H1 (cell line): ENCODE data around the gene CEND1. TPM values are rescaled to one million over a fixed set of nuclear protein-coding genes. Genes with fewer than 3 reads are reported as not detected.

Experiments
- CTCF ChIA-PET: fragments of 300-600 bp; sonication (Branson Sonifier 250); formaldehyde crosslinking; loops from one replicate; lab custom pipeline; 2021; ENCODE audit not compliant: partially characterized antibody; lab: Charles Lee
- POLR2A ChIA-PET: fragments of 300-600 bp; sonication (Branson Sonifier 250); formaldehyde crosslinking; loops from one replicate; lab custom pipeline; 2021; ENCODE audit warnings: inconsistent platforms; ENCODE audit not compliant: partially characterized antibody; lab: Charles Lee
- DNase-seq, 2 experiments: peaks; one replicate each; pipeline versions ENCODE4 v3.0.0 to v3.0.0-alpha.2; 2010 to 2022; ENCODE audit warnings: low spot score in 2 of 2, low read depth in 1 of 2, mixed read lengths in 1 of 2
- FAIRE-seq: peaks from 2 replicates; lab custom pipeline; 2011; peaks lifted over from hg19 to GRCh38; lab: Jason Lieb, UNC
- H2AFZ ChIP-seq: 2 replicates; pipeline ENCODE4 v1.8.1; 2012; ENCODE audit warnings: low read length, inconsistent platforms
- H2AK5ac ChIP-seq: 2 replicates; pipeline ENCODE4 v1.6.1; 2013; ENCODE audit warnings: low read depth, low read length
- H2BK120ac ChIP-seq: replicated peaks from 2 replicates; pipeline ENCODE3; 2013; ENCODE audit warnings: low read depth, low read length, inconsistent platforms
- H2BK12ac ChIP-seq: 2 replicates; pipeline ENCODE4 v1.6.1; 2013; ENCODE audit warnings: low read depth, low read length
- H2BK15ac ChIP-seq: 2 replicates; pipeline ENCODE4 v1.6.1; 2013; ENCODE audit warnings: low read length
- H2BK20ac ChIP-seq: 2 replicates; pipeline ENCODE4 v1.6.1; 2013; ENCODE audit warnings: low read length
- H2BK5ac ChIP-seq: 2 replicates; pipeline ENCODE4 v1.6.1; 2013; ENCODE audit warnings: low read depth, low read length
- H3K14ac ChIP-seq: 2 replicates; pipeline ENCODE4 v1.6.1; 2013; ENCODE audit warnings: inconsistent platforms; ENCODE audit not compliant: insufficient read length
- H3K18ac ChIP-seq: 2 replicates; pipeline ENCODE4 v1.6.1; 2013; ENCODE audit warnings: low read length; ENCODE audit errors: extremely low read depth
- H3K23ac ChIP-seq: 2 replicates; pipeline ENCODE4 v1.6.1; 2013; ENCODE audit warnings: inconsistent platforms; ENCODE audit not compliant: insufficient read length
- H3K23me2 ChIP-seq: 2 replicates; pipeline ENCODE4 v1.6.1; 2013; ENCODE audit warnings: low read depth, low read length
- H3K27ac ChIP-seq: 2 replicates; pipeline ENCODE4 v1.6.1; 2011; ENCODE audit warnings: low read depth, low read length, inconsistent platforms
- H3K27me3 ChIP-seq, 4 experiments: replicated peaks in 1 of 4; 1 replicate in 1 of 4; 2 replicates in 3 of 4; pipeline versions ENCODE4 v1.6.1 to v1.8.1; 2011 to 2013; ENCODE audit warnings: low read length in 3 of 4, mild to moderate bottlenecking in 3 of 4, inconsistent platforms in 2 of 4, mixed read lengths in 2 of 4, moderate library complexity in 1 of 4; ENCODE audit not compliant: control insufficient read depth in 3 of 4, insufficient read depth in 3 of 4; ENCODE audit errors: extremely low read depth in 1 of 4
- H3K36me3 ChIP-seq, 4 experiments: 2 replicates each; pipeline versions ENCODE4 v1.6.1 to v1.8.1; 2011 to 2013; ENCODE audit warnings: mild to moderate bottlenecking in 4 of 4, low read length in 3 of 4, moderate library complexity in 2 of 4, control low read depth in 1 of 4, inconsistent platforms in 1 of 4; ENCODE audit not compliant: insufficient read depth in 4 of 4, control insufficient read depth in 2 of 4
- H3K4ac ChIP-seq: replicated peaks from 2 replicates; pipeline ENCODE3; 2013; ENCODE audit warnings: low read length, low read depth, mixed read lengths, inconsistent platforms; ENCODE audit not compliant: insufficient read length
- H3K4me1 ChIP-seq, 4 experiments: replicated peaks in 1 of 4; 1 replicate in 1 of 4; 2 replicates in 3 of 4; pipeline versions ENCODE4 v1.6.1 to v1.8.1; 2011 to 2013; ENCODE audit warnings: low read length in 3 of 4, inconsistent platforms in 2 of 4, mixed read lengths in 1 of 4; ENCODE audit not compliant: insufficient read depth in 4 of 4, control insufficient read depth in 3 of 4
- H3K4me2 ChIP-seq, 2 experiments: 2 replicates each; pipeline versions ENCODE4 v1.6.1 to v1.8.1; 2011 to 2013; ENCODE audit warnings: low read depth in 2 of 2, low read length in 2 of 2, control low read depth in 1 of 2, inconsistent platforms in 1 of 2, mild to moderate bottlenecking in 1 of 2; ENCODE audit not compliant: insufficient read depth in 1 of 2
- H3K4me3 ChIP-seq, 4 experiments: fragments of 200-600, 300-600 bp in 1 of 4; sonication (generic), shearing (Covaris generic), sonication (Bioruptor Twin) in 1 of 4; 2 replicates each; pipeline versions ENCODE4 v1.5.1 to v1.8.1; 2011 to 2016; ENCODE audit warnings: low read length in 4 of 4, low read depth in 3 of 4, control low read depth in 2 of 4, inconsistent platforms in 2 of 4, mild to moderate bottlenecking in 2 of 4, mixed read lengths in 1 of 4, moderate library complexity in 1 of 4; ENCODE audit not compliant: insufficient read depth in 2 of 4; ENCODE audit errors: extremely low read depth in 1 of 4
- H3K56ac ChIP-seq: replicated peaks from 2 replicates; pipeline ENCODE3; 2013; ENCODE audit warnings: low read depth, mild to moderate bottlenecking, mixed read lengths, low read length, inconsistent platforms; ENCODE audit not compliant: insufficient read length
- H3K79me1 ChIP-seq: 2 replicates; pipeline ENCODE4 v1.6.1; 2013; ENCODE audit warnings: low read depth, low read length, control low read depth
- H3K79me2 ChIP-seq, 2 experiments: 2 replicates each; pipeline versions ENCODE4 v1.6.1 to v1.8.1; 2012 to 2013; ENCODE audit warnings: low read length in 2 of 2, mild to moderate bottlenecking in 2 of 2, inconsistent platforms in 1 of 2; ENCODE audit not compliant: insufficient read depth in 2 of 2, control insufficient read depth in 1 of 2
- H3K9ac ChIP-seq, 4 experiments: replicated peaks in 1 of 4; 1 replicate in 1 of 4; 2 replicates in 3 of 4; pipeline versions ENCODE4 v1.6.1 to v1.8.1; 2011 to 2013; ENCODE audit warnings: low read depth in 3 of 4, low read length in 3 of 4, control low read depth in 2 of 4, mild to moderate bottlenecking in 2 of 4, moderate library complexity in 2 of 4, inconsistent platforms in 1 of 4; ENCODE audit errors: extremely low read depth in 1 of 4
- H3K9me3 ChIP-seq, 2 experiments: 2 replicates each; pipeline versions ENCODE4 v1.6.1 to v1.8.1; 2012 to 2013; ENCODE audit warnings: mild to moderate bottlenecking in 2 of 2, moderate library complexity in 2 of 2, control low read depth in 1 of 2, inconsistent platforms in 1 of 2, low read depth in 1 of 2, low read length in 1 of 2, mixed read lengths in 1 of 2; ENCODE audit not compliant: insufficient read depth in 2 of 2
- H4K20me1 ChIP-seq, 2 experiments: replicated peaks in 1 of 2; 2 replicates each; pipeline versions ENCODE3 to v1.8.1; 2011 to 2013; ENCODE audit warnings: inconsistent platforms in 2 of 2, low read length in 2 of 2, mild to moderate bottlenecking in 1 of 2; ENCODE audit not compliant: insufficient read depth in 2 of 2, control insufficient read depth in 1 of 2
- H4K5ac ChIP-seq: 2 replicates; pipeline ENCODE4 v1.6.1; 2013; ENCODE audit warnings: low read length, low read depth, mixed read lengths, inconsistent platforms; ENCODE audit not compliant: insufficient read length
- H4K8ac ChIP-seq: 2 replicates; pipeline ENCODE4 v1.8.0; 2013; ENCODE audit warnings: mild to moderate bottlenecking, moderate library complexity, low read length, inconsistent platforms; ENCODE audit not compliant: insufficient read depth; ENCODE audit errors: extremely low read depth
- H4K91ac ChIP-seq: replicated peaks from 2 replicates; pipeline ENCODE3; 2013; ENCODE audit warnings: low read length, mixed read lengths, inconsistent platforms; ENCODE audit not compliant: insufficient read length
- CEBPB ChIP-seq: IDR thresholded peaks from 2 replicates; pipeline ENCODE4 v1.6.1; 2012; ENCODE audit warnings: low read depth, low read length
- CTBP2 ChIP-seq: IDR thresholded peaks from 2 replicates; pipeline ENCODE4 v1.7.0; 2011; ENCODE audit warnings: borderline replicate concordance, mild to moderate bottlenecking, moderate library complexity, mixed read lengths, low read length; ENCODE audit not compliant: insufficient read depth, insufficient read length
- KDM4A ChIP-seq: IDR thresholded peaks from one replicate; pipeline ENCODE4 v1.7.1; 2012; ENCODE audit warnings: low read depth, mild to moderate bottlenecking, moderate library complexity, low read length, inconsistent platforms; ENCODE audit not compliant: severe bottlenecking
- NANOG ChIP-seq: IDR thresholded peaks from 2 replicates; pipeline ENCODE4 v1.6.1; 2011; ENCODE audit warnings: low read length, low read depth, mild to moderate bottlenecking, inconsistent platforms; ENCODE audit not compliant: insufficient read depth, poor library complexity, severe bottlenecking
- PHF8 ChIP-seq: fragments of 200-600 bp; sonication (generic); conservative IDR thresholded peaks from 2 replicates; pipeline ENCODE4 v1.7.1; 2012; ENCODE audit warnings: low read depth, mild to moderate bottlenecking, inconsistent platforms, low read length, moderate library complexity
- POLR2A ChIP-seq, 2 experiments: IDR thresholded peaks; 1 replicate in 1 of 2; 2 replicates in 1 of 2; pipeline ENCODE4 v1.6.1; 2011; ENCODE audit warnings: low read depth in 2 of 2, low read length in 2 of 2, mild to moderate bottlenecking in 2 of 2; ENCODE audit errors: control extremely low read depth in 1 of 2
- RBBP5 ChIP-seq: IDR thresholded peaks from 2 replicates; pipeline ENCODE4 v1.7.1; 2012; ENCODE audit warnings: low read depth, mild to moderate bottlenecking, inconsistent platforms, low read length, moderate library complexity, borderline replicate concordance
- RXRA ChIP-seq: IDR thresholded peaks from 2 replicates; pipeline ENCODE4 v1.6.1; 2011; ENCODE audit warnings: low read depth, mild to moderate bottlenecking, low read length, moderate library complexity; ENCODE audit not compliant: insufficient read depth
- SAP30 ChIP-seq: fragments of 300-600 bp; sonication (generic); IDR thresholded peaks from 2 replicates; pipeline ENCODE4 v1.7.1; 2012; ENCODE audit warnings: low read length, moderate library complexity, mild to moderate bottlenecking, inconsistent platforms; ENCODE audit not compliant: insufficient read depth, insufficient replicate concordance
- SP4 ChIP-seq: IDR thresholded peaks from 2 replicates; pipeline ENCODE4 v1.6.1; 2012; ENCODE audit warnings: low read length, inconsistent platforms
- TAF1 ChIP-seq: IDR thresholded peaks from 2 replicates; pipeline ENCODE4 v1.6.1; 2011; ENCODE audit warnings: mild to moderate bottlenecking, low read depth, low read length
- WGBS, 2 experiments: shearing (Covaris generic) in 1 of 2; methylation state at CpG; one replicate each; pipeline versions ENCODE4 v1.1.6 to v1.1.7; 2013 to 2015; ENCODE audit warnings: low lambda C conversion rate in 2 of 2, mixed read lengths in 2 of 2, inconsistent platforms in 1 of 2, low coverage in 1 of 2, missing lambda C conversion rate in 1 of 2; ENCODE audit not compliant: insufficient replicate concordance in 2 of 2, insufficient coverage in 1 of 2, insufficient read length in 1 of 2; ENCODE audit errors: extremely low coverage in 1 of 2, missing lambda C conversion rate in 1 of 2; 5-methylcytosine and 5-hydroxymethylcytosine counted together
- polyA plus RNA-seq, 7 experiments: library from polyadenylated mRNA; depleted of rRNA in 3 of 7; stranded (reverse) in 5 of 7; unstranded in 2 of 7; fragments of >200 nt in 5 of 7; fragments of 200-250 nt in 2 of 7; gene quantifications; 1 replicate in 5 of 7; 2 replicates in 1 of 7; 4 replicates in 1 of 7; pipeline versions ENCODE4 v1.2.1 to v1.2.3, GENCODE V29; 2011 to 2013; ENCODE audit warnings: missing spikeins in 2 of 7, mixed read lengths in 2 of 7
- total RNA-seq: library from RNA; stranded (reverse); fragmentation: NEBNext Ultra II Directional; extraction: Animal tissue kit (Norgen Biotek cat#: 25700); gene quantifications from 2 replicates; pipeline ENCODE4 v1.2.1, GENCODE V29; 2021
- TF ChIP-seq, protein P1 (sequence below): IDR thresholded peaks from 2 replicates; pipeline ENCODE4 v1.6.1; 2011; ENCODE audit warnings: low read depth, mild to moderate bottlenecking, low read length; ENCODE audit not compliant: insufficient read depth

Gene CEND1
- total and polyA plus RNA-seq, 2 of the 8 experiments (the other 6 are each of a cell fraction or from before 2014, with no cell fraction given) = 0.82 to 5.0 TPM

DNA sequence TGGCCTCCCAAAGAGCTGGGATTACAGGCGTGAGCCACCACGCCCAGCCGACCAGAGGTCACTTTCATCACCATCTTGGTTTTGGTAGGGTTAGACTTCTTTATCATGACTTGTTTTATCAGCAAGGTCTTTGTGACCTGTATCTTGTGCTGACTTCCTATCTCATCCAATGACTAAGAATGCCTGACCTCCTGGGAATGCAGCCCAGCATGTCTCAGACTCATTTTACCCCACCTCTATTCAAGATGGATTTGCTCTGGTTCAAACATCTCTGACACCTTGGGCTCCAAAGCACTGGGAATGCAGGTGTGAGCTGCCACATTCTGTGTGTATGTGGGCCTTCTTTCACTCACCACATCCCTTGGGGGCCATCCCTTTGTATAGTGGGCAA, 47.7 kb downstream of the CEND1 start:
- Histone ChIP-seq H4K20me1 (no peaks in the 10 kb centered on the region), H4K91ac (peak overlapping the region; percentile 83), H3K9ac (no peak overlapping the region; a peak in 1 of 7 replicates), H2BK12ac (peak overlapping the region; percentile 73; the same call in 1 of the 2 replicates), H3K27me3 (no peaks in the 10 kb centered on the region), H2AK5ac (peak overlapping the region; percentile 47; the same call in 1 of the 2 replicates), H3K23me2 (peaks cover 2% of the 10 kb centered on the region; the same call in 1 of the 2 replicates), H3K79me1 (no peaks in the 10 kb centered on the region), H3K23ac (no peak overlapping the region), H4K8ac (no peak overlapping the region), H2BK120ac (peak overlapping the region; percentile 67), H4K5ac (no peak overlapping the region), H3K56ac (no peak overlapping the region), H3K9me3 (no peaks in the 10 kb centered on the region), H3K79me2 (no peaks in the 10 kb centered on the region), H3K27ac (no peak overlapping the region), H3K14ac (no peak overlapping the region), H3K4me3 (no peak overlapping the region), H2BK20ac (peak overlapping the region; percentile 84; the same call in 1 of the 2 replicates), H2AFZ (no peak overlapping the region), H3K4ac (peak overlapping the region; percentile 24), H3K18ac (no peak overlapping the region), H3K36me3 (no peaks in the 10 kb centered on the region), H2BK15ac (no peak overlapping the region), H2BK5ac (peak overlapping the region; percentile 26; the same call in 1 of the 2 replicates), H3K4me1 (peaks cover 0 to 9% (median 0%) of the 10 kb centered on the region in 4 experiments; a peak in 2 of 7 replicates), H3K4me2 (no peak overlapping the region)
- FAIRE-seq = no peak
- ChIA-PET POLR2A (interaction anchor here (32.3 kb wide), 1 partner anchor 25 kb away, joined by 636 read pairs; the partner anchor contains the start of gene GATD1), CTCF (interaction anchor here (1.1 to 26.9 kb wide), 2 partner anchors 15 to 23 kb away, joined by 3 to 395 read pairs; no protein-coding TSS in a partner anchor)
- WGBS, 2 experiments = 97% methylated on average over 3 of the region's 3 CpGs; no CpG with 5 or more reads in 1 of the 2 experiments
- DNase-seq = no peak
- TF ChIP-seq KDM4A (no peak), CTBP2 (no peak), TAF1 (no peak), RBBP5 (no peak), POLR2A (IDR thresholded peaks at IDR 0.05; ENCODE audit: control extremely low read depth in 1 of 2, low read depth in 2 of 2, low read length in 2 of 2) (no peak), SAP30 (no peak), SP4 (no peak), RXRA (no peak), NANOG (no peak), CEBPB (no peak), PHF8 (no peak)
- TF ChIP-seq, protein P1, sequence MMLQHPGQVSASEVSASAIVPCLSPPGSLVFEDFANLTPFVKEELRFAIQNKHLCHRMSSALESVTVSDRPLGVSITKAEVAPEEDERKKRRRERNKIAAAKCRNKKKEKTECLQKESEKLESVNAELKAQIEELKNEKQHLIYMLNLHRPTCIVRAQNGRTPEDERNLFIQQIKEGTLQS = no peak
